GM19455 (cell line): ENCODE results near the gene CD81.

Experiments used
- ATAC-seq: cut with Tn5 transposase; IDR thresholded peaks from one replicate; pipeline ENCODE4 v1.9.1; 2021; ENCODE audit not compliant: unreplicated experiment

Gene CD81

DNA sequence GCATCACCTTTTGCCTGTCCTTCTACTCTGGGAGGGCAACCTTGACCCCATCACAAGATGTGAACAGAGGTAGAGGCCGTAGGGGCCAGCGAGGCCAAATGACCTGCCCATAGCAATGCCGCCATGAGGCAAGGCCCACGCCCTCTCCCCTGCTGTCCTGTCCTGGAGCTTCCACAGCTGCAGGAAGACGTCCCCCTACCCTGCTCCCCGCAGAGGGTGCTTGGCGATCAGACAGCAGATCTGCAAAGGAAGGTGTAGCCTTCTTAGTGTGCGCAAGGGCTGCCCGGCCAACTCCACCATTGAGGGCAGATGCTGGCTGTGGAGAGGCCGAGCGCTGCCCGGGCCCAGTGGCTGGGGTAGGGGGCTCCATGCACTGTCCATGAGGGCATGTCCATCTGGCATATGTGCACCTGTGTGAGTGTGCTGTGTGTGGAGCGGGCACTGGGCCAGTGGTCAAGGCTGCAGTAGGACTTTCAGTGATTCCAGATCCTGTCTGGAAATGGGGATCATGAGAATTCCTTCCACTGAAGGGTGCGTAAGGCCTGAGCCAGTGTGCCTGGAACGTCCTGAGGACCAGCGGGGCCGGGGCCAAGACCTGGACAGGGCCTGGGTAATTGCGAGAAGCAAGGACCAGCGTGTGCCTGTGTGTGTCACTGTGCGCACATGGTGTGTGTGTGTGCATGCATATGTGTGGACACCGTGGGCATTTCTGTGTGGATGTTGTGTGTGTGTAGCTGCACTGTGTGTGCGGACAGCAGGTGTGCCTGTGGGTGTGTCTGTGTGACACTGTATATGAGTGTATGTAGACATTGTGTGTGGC lies 56.2 kb downstream of the CD81 start:
- no peak for ATAC-seq

GRCh38 chr11:2434008-2434407 lies 56.9 kb downstream of the CD81 start:
- no peak for ATAC-seq

DNA sequence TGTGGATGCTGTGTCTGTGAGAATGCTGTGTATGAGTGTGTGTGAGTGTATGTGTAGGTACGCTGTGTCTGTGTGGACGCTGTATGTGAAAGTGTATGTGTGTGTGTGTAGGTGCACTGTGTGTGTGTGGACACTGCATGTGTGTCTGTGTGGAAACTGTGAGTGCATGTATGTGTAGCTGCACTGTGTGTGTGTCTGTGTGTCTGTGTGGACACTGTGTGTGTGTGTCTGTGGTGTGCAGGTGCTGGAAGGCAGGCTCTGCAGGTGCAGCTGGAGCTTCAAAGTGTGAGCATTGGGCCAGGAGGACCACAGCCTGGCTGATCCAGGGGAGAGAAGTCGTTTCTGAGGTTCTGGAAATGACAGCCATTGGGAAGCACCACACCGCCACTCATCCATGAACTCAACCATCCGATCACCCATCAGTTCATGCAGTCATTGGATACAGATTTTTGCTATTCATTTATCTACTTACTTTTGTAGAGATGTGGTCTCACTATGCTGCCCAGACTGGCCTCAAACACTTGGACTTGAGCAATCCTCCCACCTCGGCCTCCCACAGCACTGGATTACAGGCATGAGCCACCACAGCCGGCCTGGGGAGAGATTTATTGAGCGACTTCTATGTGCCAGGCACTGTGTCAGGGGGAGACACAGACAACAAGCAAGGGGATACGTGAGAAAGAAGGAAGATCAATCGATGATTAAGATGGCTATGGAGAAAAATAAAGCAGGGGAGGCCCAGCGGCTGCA lies 57.6 kb downstream of the CD81 start:
- ATAC-seq, result no peak

DNA sequence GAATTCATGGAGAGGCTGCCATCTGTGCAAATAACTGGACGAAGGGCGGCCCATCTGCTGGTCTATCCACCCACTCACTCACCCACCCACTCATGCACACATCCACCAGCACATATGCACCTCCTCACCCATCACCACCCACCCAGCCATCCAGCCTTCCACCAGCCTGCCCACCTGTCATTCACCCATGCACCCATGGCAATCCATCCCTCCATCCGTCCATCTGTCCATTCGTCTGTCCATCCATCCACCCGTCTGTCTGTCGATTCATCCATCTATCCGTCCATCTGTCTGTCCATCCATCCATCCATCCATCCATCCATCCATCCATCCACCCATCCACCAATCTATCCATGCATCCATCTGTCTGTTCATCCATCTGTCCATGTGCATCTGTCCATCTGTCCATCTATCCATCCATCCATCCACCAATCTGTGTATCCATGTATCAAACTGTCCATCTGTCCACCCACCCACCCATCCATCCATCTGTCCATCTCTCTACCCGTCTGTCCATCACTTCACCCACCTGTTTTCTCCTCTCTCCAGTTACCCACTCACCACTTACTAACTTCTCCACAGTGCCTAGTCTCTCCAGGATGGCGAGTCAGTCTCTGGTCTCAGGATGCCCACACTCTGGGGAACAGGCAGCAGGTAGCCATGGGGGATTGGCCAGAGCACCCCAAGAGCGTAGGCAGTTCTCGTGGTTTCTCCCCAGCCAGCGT lies 58.3 kb downstream of the CD81 start:
- ATAC-seq, result no peak

DNA sequence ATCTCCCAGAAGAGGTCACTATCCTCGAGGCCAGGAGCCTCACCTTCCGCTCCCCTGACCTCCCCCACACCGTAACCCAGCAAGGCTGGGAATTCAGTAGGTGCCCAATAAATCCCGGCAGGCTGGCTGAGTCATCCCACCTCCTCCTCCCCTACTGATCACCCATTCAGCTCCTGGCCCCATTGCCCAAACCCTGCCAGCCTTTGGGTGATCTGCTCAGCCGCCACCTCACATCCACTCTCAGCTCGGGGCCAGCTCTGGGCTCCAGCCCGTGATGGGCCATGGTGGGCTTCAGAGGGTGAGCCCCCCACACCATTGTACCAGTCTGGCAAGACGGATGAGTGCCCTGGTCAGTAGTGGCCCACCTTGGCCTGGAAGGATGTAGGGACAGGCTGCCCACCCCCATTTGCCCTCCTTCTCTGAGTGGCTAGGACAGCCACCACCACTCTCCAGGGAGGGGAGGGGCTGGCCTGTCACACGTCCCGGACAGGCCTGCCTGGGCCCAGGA lies 59.0 kb downstream of the CD81 start:
- ATAC-seq, result no peak

DNA sequence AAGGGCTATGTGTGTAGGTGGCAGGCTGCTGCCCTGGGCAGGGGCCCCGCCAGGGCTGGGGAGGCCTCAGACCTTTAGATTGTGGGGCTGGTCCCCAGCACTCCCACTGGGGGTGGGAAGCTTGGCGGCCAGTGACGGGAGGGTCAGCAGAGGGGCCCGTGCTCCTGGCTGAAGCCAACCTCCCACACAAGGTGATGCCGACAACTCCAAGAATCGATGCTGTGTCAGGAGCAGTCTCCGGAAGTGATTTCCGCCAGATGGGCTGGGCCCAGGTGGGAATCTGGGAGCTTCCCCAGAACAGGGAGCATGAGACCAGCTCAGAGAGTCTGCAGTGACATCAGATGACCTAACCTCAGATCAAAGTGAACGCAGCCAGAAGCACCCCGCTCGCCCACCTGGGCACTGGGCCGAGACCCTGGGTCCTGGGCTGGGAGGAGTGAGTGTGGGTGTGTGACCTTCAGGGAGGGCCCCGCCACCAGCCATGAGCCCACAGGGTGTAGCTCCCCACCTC lies 59.5 kb downstream of the CD81 start:
- no peak for ATAC-seq

DNA sequence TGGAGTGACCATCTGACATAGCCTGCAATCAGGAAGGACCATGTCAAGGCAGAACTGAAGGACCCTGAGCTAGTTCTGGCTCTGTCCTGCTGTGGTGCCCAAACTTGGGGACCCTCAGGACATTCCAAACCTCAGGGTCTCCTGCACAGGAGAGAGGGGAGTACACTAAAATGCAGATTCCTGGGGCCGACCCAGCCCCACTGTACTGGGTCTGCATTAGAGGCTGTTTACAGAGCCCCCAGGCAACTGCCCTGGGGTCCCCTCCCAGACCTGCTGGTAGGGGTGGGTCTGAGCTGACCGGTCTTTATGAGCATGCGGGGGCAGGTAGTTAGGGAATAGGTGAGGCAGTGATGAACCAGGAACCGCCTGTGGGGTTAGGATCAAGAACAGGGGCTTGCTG lies 60.4 kb downstream of the CD81 start:
- no peak for ATAC-seq

- ATAC-seq, result no peak
These were observed 62.7 kb downstream of the CD81 start for GRCh38 chr11:2439820-2440219.

DNA sequence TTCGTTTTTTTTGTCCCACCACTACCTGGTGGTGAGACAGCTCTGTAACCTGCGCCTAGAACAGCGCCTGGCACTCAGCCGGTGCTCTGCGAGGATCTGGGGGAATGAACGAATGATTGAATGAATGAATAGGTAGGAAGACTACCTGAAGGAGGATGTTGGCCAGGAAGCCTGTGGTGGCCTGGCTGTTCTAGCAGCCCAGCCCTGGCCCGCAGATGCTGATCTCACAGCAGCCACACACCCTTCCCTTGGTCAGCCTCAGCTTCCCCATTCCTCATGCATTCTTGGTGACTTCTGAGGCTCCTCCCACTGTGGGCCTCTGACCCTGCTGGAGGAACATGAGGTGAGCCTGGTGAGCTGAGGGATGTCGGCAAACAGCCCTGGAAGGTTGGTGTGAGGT lies 63.5 kb downstream of the CD81 start:
- no peak for ATAC-seq

DNA sequence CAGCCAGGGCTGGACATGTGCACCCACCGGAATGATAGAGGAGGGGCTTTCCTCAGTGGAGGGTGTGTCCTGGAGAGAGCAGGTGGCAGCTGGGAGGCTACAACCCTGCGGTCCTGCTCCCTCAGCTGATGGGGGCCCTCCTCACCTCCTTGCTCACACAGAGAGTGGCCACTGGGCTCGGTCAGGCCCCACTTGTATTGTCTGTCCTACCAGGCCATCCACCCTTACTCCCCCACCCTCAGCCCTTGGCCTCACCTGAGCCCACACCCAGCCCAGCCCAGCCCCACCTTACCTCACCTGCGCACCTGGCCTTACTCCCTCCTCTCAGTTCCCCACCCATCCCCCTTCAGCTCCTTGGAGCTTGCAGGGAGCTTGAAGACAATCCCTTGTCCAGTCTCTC lies 64.1 kb downstream of the CD81 start:
- ATAC-seq, result no peak

GRCh38 chr11:2442589-2442988 lies 65.5 kb downstream of the CD81 start:
- no peak for ATAC-seq

GRCh38 chr11:2443406-2443805 lies 66.3 kb downstream of the CD81 start:
- ATAC-seq, result no peak

DNA sequence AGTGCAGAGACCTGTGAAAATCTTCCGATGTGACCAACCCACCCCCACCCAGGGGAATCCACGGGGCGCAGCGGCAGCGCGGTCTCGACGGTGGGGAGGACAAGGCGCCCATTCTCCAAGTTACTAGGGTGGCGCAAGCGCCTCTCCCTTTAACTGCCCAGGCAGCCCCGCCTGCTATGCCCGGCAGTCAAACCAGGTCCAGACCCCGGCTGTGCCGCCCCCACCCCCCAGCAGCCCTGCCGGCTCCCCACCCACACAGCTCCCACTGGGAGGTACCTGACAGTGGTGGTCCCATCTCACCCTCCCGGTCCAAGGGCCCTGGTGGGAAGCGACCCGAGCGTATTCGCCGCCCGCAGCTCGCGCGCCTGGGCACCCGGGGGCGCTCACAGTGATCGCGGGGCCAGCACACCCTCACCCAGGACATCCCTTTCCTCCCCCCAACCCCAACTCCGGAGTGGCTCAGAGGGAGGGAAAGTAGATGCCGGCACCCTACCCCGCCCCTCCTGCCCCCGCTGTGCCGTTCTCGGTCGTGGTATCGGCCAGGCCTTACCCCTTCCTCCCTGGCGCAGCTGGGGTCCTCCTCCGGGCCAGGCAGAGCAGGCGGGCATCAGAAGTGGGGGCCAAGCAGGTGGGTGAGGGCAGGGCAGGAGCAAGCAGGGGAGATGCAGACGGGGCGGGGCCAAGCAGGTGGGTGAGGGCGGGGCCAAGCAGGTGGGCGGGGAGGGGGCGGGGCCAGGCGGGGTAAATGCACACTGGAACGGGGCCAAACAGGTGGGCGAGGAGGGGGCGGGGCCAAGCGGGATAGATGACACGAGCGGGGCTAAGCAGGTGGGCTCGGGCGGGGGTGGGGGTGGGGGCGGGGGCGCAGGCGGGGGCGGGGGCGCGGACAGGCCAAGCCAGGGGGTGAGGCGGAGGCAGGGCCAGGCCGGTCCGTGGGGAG lies 67.0 kb downstream of the CD81 start, which contains the start of gene TRPM5:
TRPM5 (minus strand) TSS at position 634 of the 940 bp plus-strand sequence. CDS start 21,478 bp downstream, outside the sequence.
- no peak for ATAC-seq

DNA sequence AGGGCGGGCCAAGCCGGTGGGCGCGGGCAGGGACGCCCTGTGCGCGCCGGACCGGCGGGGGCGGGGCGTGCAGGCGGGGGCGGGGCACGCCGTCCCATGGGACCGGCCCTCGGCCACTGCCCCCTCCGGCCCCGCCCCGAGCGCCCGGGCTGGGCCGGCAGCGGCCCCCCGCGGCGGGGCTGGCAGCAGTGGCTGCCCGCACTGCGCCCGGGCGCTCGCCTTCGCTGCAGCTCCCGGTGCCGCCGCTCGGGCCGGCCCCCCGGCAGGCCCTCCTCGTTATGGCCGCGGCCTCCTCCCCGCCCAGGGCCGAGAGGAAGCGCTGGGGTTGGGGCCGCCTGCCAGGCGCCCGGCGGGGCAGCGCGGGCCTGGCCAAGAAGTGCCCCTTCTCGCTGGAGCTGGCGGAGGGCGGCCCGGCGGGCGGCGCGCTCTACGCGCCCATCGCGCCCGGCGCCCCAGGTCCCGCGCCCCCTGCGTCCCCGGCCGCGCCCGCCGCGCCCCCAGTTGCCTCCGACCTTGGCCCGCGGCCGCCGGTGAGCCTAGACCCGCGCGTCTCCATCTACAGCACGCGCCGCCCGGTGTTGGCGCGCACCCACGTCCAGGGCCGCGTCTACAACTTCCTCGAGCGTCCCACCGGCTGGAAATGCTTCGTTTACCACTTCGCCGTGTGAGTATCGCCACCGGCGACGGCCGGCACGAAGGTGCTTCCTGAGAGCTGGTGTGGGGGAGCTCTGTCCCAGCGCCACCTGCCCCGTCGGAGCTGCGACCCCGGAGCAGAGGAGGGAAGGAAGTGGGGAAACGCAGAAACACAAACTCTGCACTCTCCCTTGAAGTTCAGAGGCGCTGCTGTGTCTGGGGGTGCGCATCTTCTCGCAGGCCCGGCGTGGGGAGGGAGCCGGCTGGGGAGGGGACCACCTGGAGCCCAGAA lies 68.0 kb downstream of the CD81 start, which contains the start of gene KCNQ1:
KCNQ1 (plus strand) TSS at position 188 of the 925 bp plus-strand sequence; CDS start at position 279, 91 bp downstream.
- no peak for ATAC-seq

DNA sequence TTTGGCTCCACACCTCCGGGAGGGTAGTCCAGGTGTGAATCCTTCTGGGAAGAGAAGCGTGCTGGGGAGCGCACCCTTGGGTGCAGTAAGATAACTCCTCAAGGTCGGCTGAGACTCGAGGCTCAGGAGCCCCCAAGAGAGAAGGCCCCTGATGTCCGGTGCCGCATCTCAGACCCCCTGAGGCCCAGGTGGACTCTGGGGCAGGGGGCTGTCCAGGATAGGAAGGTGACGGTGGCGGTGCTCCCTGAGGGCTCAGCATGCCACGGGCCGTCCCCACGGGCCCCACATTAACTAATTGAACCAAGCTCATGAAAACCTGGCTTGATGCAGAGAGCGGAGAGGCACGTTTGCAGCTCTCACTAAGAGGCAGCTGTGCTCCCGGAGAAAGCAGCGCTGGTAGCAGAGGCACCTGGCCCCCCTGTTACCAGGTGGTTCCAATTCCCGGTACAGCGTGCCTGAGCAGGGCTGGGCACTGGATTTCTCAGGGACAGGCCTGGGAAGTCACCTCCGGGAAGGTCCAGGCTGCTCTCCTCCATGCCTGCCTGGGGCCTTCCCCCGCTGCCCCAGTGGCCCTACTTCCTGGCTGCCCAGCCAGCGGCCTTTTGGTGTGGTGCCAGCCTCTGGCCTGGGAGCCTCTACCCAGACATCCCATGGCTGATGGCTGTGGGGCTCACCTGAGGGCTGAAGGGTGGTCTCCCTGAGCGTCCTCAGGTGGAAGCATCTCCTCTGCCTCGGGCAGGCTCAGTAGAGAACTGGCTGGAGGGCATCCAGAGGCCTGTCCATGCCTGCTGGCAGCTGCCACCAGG lies 68.8 kb downstream of the CD81 start:
- ATAC-seq, result no peak

DNA sequence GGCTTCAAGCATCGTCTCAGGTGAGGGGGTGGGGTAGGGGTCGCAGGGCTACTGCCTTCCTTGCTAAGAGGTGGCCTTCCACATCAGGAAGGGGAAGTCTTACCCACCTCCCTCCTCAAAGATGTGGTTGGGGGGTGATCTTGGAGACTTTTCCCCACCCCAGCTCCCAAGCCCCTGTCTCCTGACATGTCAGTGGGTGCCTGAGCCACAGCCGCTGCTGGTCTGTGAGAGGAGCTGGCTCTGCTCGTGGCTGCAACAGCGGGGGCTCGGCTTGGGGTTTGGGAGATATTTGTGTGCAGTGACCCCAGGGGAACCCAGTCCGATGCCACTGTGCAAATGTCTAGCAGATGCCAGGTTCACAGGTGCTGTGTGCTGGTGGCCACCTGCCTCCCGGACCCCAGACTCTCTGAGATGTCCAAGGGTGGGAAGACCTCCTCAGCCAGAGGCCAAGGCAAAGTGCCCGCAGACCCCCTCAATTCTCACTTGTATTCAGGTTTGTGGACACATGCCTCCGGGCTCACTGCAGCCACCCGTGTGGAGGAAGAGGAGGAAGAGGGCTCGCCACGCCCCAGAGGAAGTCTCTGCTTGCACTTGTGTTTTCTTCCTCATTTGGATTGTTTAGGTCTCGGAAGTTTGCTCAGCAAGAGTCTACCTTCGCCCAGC lies 69.6 kb downstream of the CD81 start:
- ATAC-seq, result no peak
